Fibroblast of villous mesenchyme (primary cell): ENCODE measurements around the gene KATNB1. TPM values are rescaled to one million over a fixed set of nuclear protein-coding genes. Genes with fewer than 3 reads are reported as not detected.

Experiments used
- DNase-seq: peaks from one replicate; pipeline ENCODE4 v3.0.0-alpha.2; 2010; ENCODE audit warnings: low read depth
- H3K4me3 ChIP-seq: 2 replicates; pipeline ENCODE4 v1.5.1; 2011; ENCODE audit warnings: low read depth, mild to moderate bottlenecking, low read length
- CTCF ChIP-seq: IDR thresholded peaks from 2 replicates; pipeline ENCODE4 v1.5.1; 2012; ENCODE audit warnings: low read depth, mild to moderate bottlenecking, low read length; ENCODE audit not compliant: insufficient read depth
- total RNA-seq: library from RNA; depleted of rRNA; stranded (reverse); fragments of >200 nt; gene quantifications from 2 replicates; pipeline ENCODE4 v1.2.3, GENCODE V29; 2012

The KATNB1 gene
- total RNA-seq, 1 donor = 23.3 TPM

- DNase-seq = no peak
- no peak for TF ChIP-seq CTCF
- H3K4me3 ChIP-seq = no peak overlapping the region
Observed at GRCh38 chr16:57747996-57748395, 12.4 kb downstream of the KATNB1 start.

GRCh38 chr16:57748596-57748995, 13.0 kb downstream of the KATNB1 start:
- DNase-seq = no peak
- H3K4me3 ChIP-seq = no peak overlapping the region
- no peak for TF ChIP-seq CTCF

- no peak for DNase-seq
- H3K4me3 ChIP-seq = no peak overlapping the region
- no peak for TF ChIP-seq CTCF
Observed at GRCh38 chr16:57749101-57749692, 13.6 kb downstream of the KATNB1 start.

GRCh38 chr16:57749856-57750452, 14.4 kb downstream of the KATNB1 start:
- DNase-seq = no peak
- no peak for TF ChIP-seq CTCF
- H3K4me3 ChIP-seq = no peak overlapping the region

GRCh38 chr16:57750796-57751538, 15.4 kb downstream of the KATNB1 start:
- DNase-seq = no peak
- H3K4me3 ChIP-seq = no peak overlapping the region
- TF ChIP-seq CTCF = no peak

GRCh38 chr16:57751539-57752202, 16.1 kb downstream of the KATNB1 start:
- no peak for TF ChIP-seq CTCF
- DNase-seq = no peak
- H3K4me3 ChIP-seq = no peak overlapping the region
